Fibroblast of villous mesenchyme (primary cell): ENCODE data around the gene RABEPK. TPM values are rescaled to one million over a fixed set of nuclear protein-coding genes. Genes with fewer than 3 reads are reported as not detected.
"Not testable (repeated sequence)": the region's sequence is repeated elsewhere in the genome, so short reads cannot be mapped to it uniquely, and the experiment has no call there.

ENCODE experiments used
- DNase-seq: peaks from one replicate; pipeline ENCODE4 v3.0.0-alpha.2; 2010; ENCODE audit warnings: low read depth
- H3K4me3 ChIP-seq: 2 replicates; pipeline ENCODE4 v1.5.1; 2011; ENCODE audit warnings: low read depth, mild to moderate bottlenecking, low read length
- CTCF ChIP-seq: IDR thresholded peaks from 2 replicates; pipeline ENCODE4 v1.5.1; 2012; ENCODE audit warnings: low read depth, mild to moderate bottlenecking, low read length; ENCODE audit not compliant: insufficient read depth
- total RNA-seq: library from RNA; depleted of rRNA; stranded (reverse); fragments of >200 nt; gene quantifications from 2 replicates; pipeline ENCODE4 v1.2.3, GENCODE V29; 2012

The RABEPK gene
- total RNA-seq, 1 donor: 32.0 TPM

GRCh38 chr9:125258160-125258785, 57.9 kb downstream of the RABEPK start:
- no peak for DNase-seq
- no peak overlapping the region for H3K4me3 ChIP-seq
- no peak for TF ChIP-seq CTCF

- no peak overlapping the region for H3K4me3 ChIP-seq
- TF ChIP-seq CTCF: no peak
- DNase-seq: no peak
Observed at GRCh38 chr9:125258832-125259534, 58.6 kb downstream of the RABEPK start.

DNA sequence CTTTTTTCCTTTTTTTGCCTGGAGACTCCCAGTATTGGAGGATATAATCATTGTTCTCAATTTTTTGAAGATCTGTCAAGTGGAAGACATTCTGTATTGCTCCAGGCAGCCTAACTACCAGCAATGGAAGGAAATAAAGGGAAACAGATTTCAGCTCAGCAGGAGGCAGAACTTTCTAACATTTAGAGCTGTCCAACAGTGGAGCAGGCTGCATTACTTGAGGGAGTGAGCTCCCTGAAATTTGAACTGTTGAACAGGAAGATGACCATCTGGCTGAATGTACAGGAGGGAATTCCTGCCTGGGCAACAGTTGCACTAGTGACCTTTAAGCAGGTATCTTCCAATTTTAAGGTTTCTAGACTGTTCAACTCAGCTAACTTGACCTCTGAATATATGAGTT, 60.2 kb downstream of the RABEPK start:
- TF ChIP-seq CTCF: no peak
- DNase-seq: peak; percentile 31
- H3K4me3 ChIP-seq: no peak overlapping the region

- DNase-seq: peak; percentile 91
- peak within 1 kb of the TSS; percentile 94 for H3K4me3 ChIP-seq
- peak; percentile 38 for TF ChIP-seq CTCF
Observed at GRCh38 chr9:125261501-125262293, 61.4 kb downstream of the RABEPK start, which contains the start of gene GAPVD1. TSS of gene GAPVD1 (plus strand) at chr9:125261826. CDS start at chr9:125298922, 37,096 bp downstream.

GRCh38 chr9:125262294-125262991, 62.1 kb downstream of the RABEPK start:
- peak; percentile 24 for DNase-seq
- H3K4me3 ChIP-seq: peak overlapping the region; percentile 94
- no peak for TF ChIP-seq CTCF

DNA sequence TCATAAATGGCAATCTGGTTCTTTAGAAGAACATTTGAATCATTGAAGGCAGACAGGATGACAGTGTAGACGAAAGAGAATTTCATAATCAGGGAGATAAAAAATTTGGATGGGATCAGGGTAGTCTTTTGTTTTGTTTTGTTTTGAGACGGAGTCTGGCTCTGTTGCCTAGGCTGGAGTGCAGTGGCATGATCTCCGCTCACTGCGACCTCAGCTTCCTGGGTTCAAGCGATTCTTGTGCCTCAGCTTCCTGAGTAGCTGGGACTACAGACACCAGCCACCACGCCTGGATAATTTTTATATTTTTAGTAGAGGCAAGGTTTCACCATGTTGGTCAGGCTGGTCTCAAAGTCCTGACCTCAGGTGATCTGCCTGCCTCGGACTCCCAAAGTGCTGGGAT, 63.7 kb downstream of the RABEPK start:
- not testable (repeated sequence) for DNase-seq, H3K4me3 ChIP-seq
